ENCODE measurements around the gene MYO3B. TPM values are rescaled to one million over a fixed set of nuclear protein-coding genes. Genes with fewer than 3 reads are reported as not detected.

Gene MYO3B
- total RNA-seq, 1 experiment from 2014 or later, result 0.63 TPM

GRCh38 chr2:170141865-170142264 lies 36.1 kb upstream of the MYO3B start:
- Histone ChIP-seq H2BK20ac (ENCODE audit: low read depth, low read length, poor library complexity, severe bottlenecking) (no peak overlapping the region), H4K8ac (replicated peaks; ENCODE audit: insufficient read length, low read depth, low read length) (no peak overlapping the region), H3K56ac (ENCODE audit: insufficient read length, low read depth, low read length) (no peak overlapping the region), H2BK12ac (ENCODE audit: insufficient read length, low read depth, low read length) (no peak overlapping the region), H4K91ac (ENCODE audit: insufficient read length, low read depth, low read length) (no peak overlapping the region), H3K4me1 (ENCODE audit: insufficient read depth, low read length) (no peaks in the 10 kb centered on the region), H2AK5ac (ENCODE audit: insufficient read length, low read length) (no peak overlapping the region), H3K14ac (ENCODE audit: insufficient read depth, low read length) (no peak overlapping the region), H3K4me2 (ENCODE audit: insufficient read depth, insufficient read length, low read length) (no peak overlapping the region), H3K23ac (ENCODE audit: insufficient read length, low read depth, low read length) (no peak overlapping the region), H4K20me1 (ENCODE audit: control insufficient read depth, insufficient read depth, insufficient read length) (no peaks in the 10 kb centered on the region), H3K79me1 (ENCODE audit: insufficient read depth, low read depth, low read length, poor library complexity, severe bottlenecking) (no peaks in the 10 kb centered on the region), H2AFZ (ENCODE audit: low read length) (no peak overlapping the region), H3K9ac (ENCODE audit: extremely low read depth, insufficient read length, low read length) (no peak overlapping the region), H2BK5ac (ENCODE audit: insufficient read length, low read length) (no peak overlapping the region), H3K79me2 (ENCODE audit: insufficient read depth, low read length) (no peaks in the 10 kb centered on the region), H3K9me3 (ENCODE audit: control insufficient read depth, low read depth, low read length) (no peaks in the 10 kb centered on the region), H3K27me3 (ENCODE audit: insufficient read depth, low read length) (no peaks in the 10 kb centered on the region), H2BK120ac (ENCODE audit: low read depth, low read length, poor library complexity, severe bottlenecking) (no peak overlapping the region), H3T11ph (ENCODE audit: low read length) (no peak overlapping the region), H2BK15ac (ENCODE audit: low read depth, low read length) (no peak overlapping the region), H3K27ac (ENCODE audit: insufficient read length, low read depth, low read length) (no peak overlapping the region), H3K23me2 (ENCODE audit: insufficient read length, low read depth, low read length, poor library complexity, severe bottlenecking) (no peaks in the 10 kb centered on the region), H3K18ac (ENCODE audit: insufficient read length, low read depth, low read length) (no peak overlapping the region), H3K4ac (ENCODE audit: low read depth, low read length) (no peak overlapping the region), H4K5ac (ENCODE audit: insufficient read length, low read depth, low read length) (no peak overlapping the region)
- H3K27ac Mint-ChIP-seq, result no peak overlapping the region
- H3K27me3 Mint-ChIP-seq (ENCODE audit: low read depth), result peaks cover 5% of the 10 kb centered on the region
- H3K4me3 Mint-ChIP-seq, result no peak overlapping the region
- DNase-seq, result no peak
- H3K36me3 Mint-ChIP-seq (ENCODE audit: insufficient read depth in 1 of 3, low read depth in 3 of 3), result no peaks in the 10 kb centered on the region
- no peaks in the 10 kb centered on the region; a peak in 1 of 5 replicates for H3K9me3 Mint-ChIP-seq
- TF ChIP-seq CTCF (conservative IDR thresholded peaks at IDR 0.05), result no peak
- no CpG with 5 or more reads among the region's 12 CpGs for WGBS (ENCODE audit: extremely low coverage, insufficient read length, low lambda C conversion rate)
- H3K4me1 Mint-ChIP-seq, result peaks cover 12 to 15% of the 10 kb centered on the region in 2 experiments

Data from H9 (cell line).